Measurements from ENCODE around the gene TRAF7.

GRCh38 chr16:2121853-2122252 lies 33.7 kb upstream of the TRAF7 start:
- TF ChIP-seq, protein P1, sequence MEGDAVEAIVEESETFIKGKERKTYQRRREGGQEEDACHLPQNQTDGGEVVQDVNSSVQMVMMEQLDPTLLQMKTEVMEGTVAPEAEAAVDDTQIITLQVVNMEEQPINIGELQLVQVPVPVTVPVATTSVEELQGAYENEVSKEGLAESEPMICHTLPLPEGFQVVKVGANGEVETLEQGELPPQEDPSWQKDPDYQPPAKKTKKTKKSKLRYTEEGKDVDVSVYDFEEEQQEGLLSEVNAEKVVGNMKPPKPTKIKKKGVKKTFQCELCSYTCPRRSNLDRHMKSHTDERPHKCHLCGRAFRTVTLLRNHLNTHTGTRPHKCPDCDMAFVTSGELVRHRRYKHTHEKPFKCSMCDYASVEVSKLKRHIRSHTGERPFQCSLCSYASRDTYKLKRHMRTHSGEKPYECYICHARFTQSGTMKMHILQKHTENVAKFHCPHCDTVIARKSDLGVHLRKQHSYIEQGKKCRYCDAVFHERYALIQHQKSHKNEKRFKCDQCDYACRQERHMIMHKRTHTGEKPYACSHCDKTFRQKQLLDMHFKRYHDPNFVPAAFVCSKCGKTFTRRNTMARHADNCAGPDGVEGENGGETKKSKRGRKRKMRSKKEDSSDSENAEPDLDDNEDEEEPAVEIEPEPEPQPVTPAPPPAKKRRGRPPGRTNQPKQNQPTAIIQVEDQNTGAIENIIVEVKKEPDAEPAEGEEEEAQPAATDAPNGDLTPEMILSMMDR (IDR thresholded peaks at IDR 0.05), result no peak
- no peak for TF ChIP-seq EZH2 (IDR thresholded peaks at IDR 0.05; ENCODE audit: borderline replicate concordance, insufficient read depth, low read depth, low read length, poor library complexity, severe bottlenecking)
